NCI-H2196 (cell line): Measurements from ENCODE around the gene FIGNL2.

Source experiments
- DNase-seq: peaks from one replicate; lab custom pipeline; 2025; ENCODE audit not compliant: unreplicated experiment; lab: John Stamatoyannopoulos, UW

FIGNL2 gene

GRCh38 chr12:51879102-51879501 is 30.6 kb upstream of the FIGNL2 start:
- no peak for DNase-seq

- no peak for DNase-seq
Measured at GRCh38 chr12:51874486-51874885, 26.0 kb upstream of the FIGNL2 start.

- DNase-seq, result no peak
Measured at GRCh38 chr12:51874000-51874399, 25.5 kb upstream of the FIGNL2 start.

- no peak for DNase-seq
Measured at GRCh38 chr12:51873251-51873994, 24.9 kb upstream of the FIGNL2 start.

- no peak for DNase-seq
Measured at GRCh38 chr12:51872689-51872981, 24.1 kb upstream of the FIGNL2 start.

- DNase-seq, result no peak
Measured at GRCh38 chr12:51871918-51872688, 23.6 kb upstream of the FIGNL2 start.

- no peak for DNase-seq
Measured at GRCh38 chr12:51871126-51871525, 22.6 kb upstream of the FIGNL2 start.

GRCh38 chr12:51870504-51870903 is 22.0 kb upstream of the FIGNL2 start:
- DNase-seq, result no peak

- DNase-seq, result no peak
Measured at GRCh38 chr12:51869931-51870330, 21.4 kb upstream of the FIGNL2 start.

- DNase-seq, result no peak
Measured at GRCh38 chr12:51869496-51869865, 21.0 kb upstream of the FIGNL2 start.

GRCh38 chr12:51868821-51869495 is 20.4 kb upstream of the FIGNL2 start:
- no peak for DNase-seq

GRCh38 chr12:51867796-51868428 is 19.4 kb upstream of the FIGNL2 start:
- DNase-seq, result no peak

- no peak for DNase-seq
Measured at GRCh38 chr12:51867371-51867770, 18.9 kb upstream of the FIGNL2 start.

- DNase-seq, result no peak
Measured at GRCh38 chr12:51866762-51867161, 18.2 kb upstream of the FIGNL2 start.

- DNase-seq, result no peak
Measured at GRCh38 chr12:51866324-51866723, 17.8 kb upstream of the FIGNL2 start.

- no peak for DNase-seq
Measured at GRCh38 chr12:51865757-51866270, 17.3 kb upstream of the FIGNL2 start.

GRCh38 chr12:51864833-51865670 is 16.5 kb upstream of the FIGNL2 start:
- DNase-seq, result no peak

- DNase-seq, result no peak
Measured at GRCh38 chr12:51863933-51864832, 15.7 kb upstream of the FIGNL2 start.

- DNase-seq, result no peak
Measured at GRCh38 chr12:51863363-51863932, 14.9 kb upstream of the FIGNL2 start.
